H1 (cell line): ENCODE results near the gene LHFPL3. TPM values are rescaled to one million over a fixed set of nuclear protein-coding genes. Genes with fewer than 3 reads are reported as not detected.

Source experiments
- NANOG ChIP-seq: IDR thresholded peaks from 2 replicates; pipeline ENCODE4 v1.6.1; 2011; ENCODE audit warnings: low read length, low read depth, mild to moderate bottlenecking, inconsistent platforms; ENCODE audit not compliant: insufficient read depth, poor library complexity, severe bottlenecking
- polyA plus RNA-seq, 7 experiments: library from polyadenylated mRNA; depleted of rRNA in 3 of 7; stranded (reverse) in 5 of 7; unstranded in 2 of 7; fragments of >200 nt in 5 of 7; fragments of 200-250 nt in 2 of 7; gene quantifications; 1 replicate in 5 of 7; 2 replicates in 1 of 7; 4 replicates in 1 of 7; pipeline versions ENCODE4 v1.2.1 to v1.2.3, GENCODE V29; 2011 to 2013; ENCODE audit warnings: missing spikeins in 2 of 7, mixed read lengths in 2 of 7
- total RNA-seq: library from RNA; stranded (reverse); fragmentation: NEBNext Ultra II Directional; extraction: Animal tissue kit (Norgen Biotek cat#: 25700); gene quantifications from 2 replicates; pipeline ENCODE4 v1.2.1, GENCODE V29; 2021

The LHFPL3 gene
- total and polyA plus RNA-seq, 2 of the 8 experiments (the other 6 are each of a cell fraction or from before 2014, with no cell fraction given): 0.24 to 0.50 TPM

DNA sequence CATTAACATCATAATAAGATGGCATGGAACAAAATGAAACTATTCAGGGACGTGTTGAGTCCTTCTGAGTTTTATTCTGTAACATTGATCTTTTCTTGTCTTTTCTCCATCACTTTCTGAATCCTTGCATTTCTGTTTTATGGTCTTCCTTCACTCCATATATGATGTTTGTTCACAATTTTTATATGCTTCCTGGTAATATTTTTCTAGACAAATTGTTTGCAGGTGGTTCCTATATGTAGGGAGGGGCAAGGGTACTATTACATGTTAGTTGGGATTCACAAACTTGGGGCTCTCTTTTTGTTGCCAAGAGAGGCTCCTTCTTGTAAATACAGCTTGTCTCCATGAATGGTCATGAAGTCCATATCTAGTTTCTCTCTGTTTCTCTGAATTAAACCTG is 159.2 kb downstream of the LHFPL3 start (continued):
- no peak for TF ChIP-seq NANOG
